HG02588 (cell line): ENCODE results near the gene SNU13.
"Not testable (repeated sequence)": the region's sequence is repeated elsewhere in the genome, so short reads cannot be mapped to it uniquely, and the experiment has no call there.

Experiments used
- ATAC-seq: cut with Tn5 transposase; IDR thresholded peaks from one replicate; pipeline ENCODE4 v1.9.1; 2021; ENCODE audit warnings: mild to moderate bottlenecking, moderate library complexity; ENCODE audit not compliant: unreplicated experiment

Gene SNU13

GRCh38 chr22:41688365-41689211, at the start of gene SNU13:
Gene SNU13 (minus strand): TSS chr22:41688867. CDS start chr22:41688796, 71 bp downstream.
- peak; percentile 73 for ATAC-seq

GRCh38 chr22:41733241-41733640, 44.6 kb upstream of the SNU13 start:
- not testable (repeated sequence) for ATAC-seq

GRCh38 chr22:41732096-41732772, 43.6 kb upstream of the SNU13 start:
- ATAC-seq: no peak

- no peak for ATAC-seq
These were observed 42.9 kb upstream of the SNU13 start for GRCh38 chr22:41731609-41732008.

- no peak for ATAC-seq
These were observed 36.9 kb upstream of the SNU13 start for GRCh38 chr22:41725510-41726110.

- ATAC-seq: no peak
These were observed 33.8 kb upstream of the SNU13 start for GRCh38 chr22:41722496-41722895.

- ATAC-seq: no peak
These were observed 24.3 kb upstream of the SNU13 start for GRCh38 chr22:41713004-41713403.

- no peak for ATAC-seq
These were observed 20.7 kb upstream of the SNU13 start for GRCh38 chr22:41709341-41709740.

- no peak for ATAC-seq
These were observed 14.1 kb upstream of the SNU13 start for GRCh38 chr22:41702763-41703162.

GRCh38 chr22:41700108-41700364, 11.4 kb upstream of the SNU13 start:
- no peak for ATAC-seq

- ATAC-seq: no peak
These were observed 10.8 kb upstream of the SNU13 start, which contains the start of gene MEI1 for GRCh38 chr22:41699264-41700107. Gene MEI1 (plus strand): TSS chr22:41699503. CDS start chr22:41699539, 36 bp downstream.

- no peak for ATAC-seq
These were observed 8.6 kb upstream of the SNU13 start for GRCh38 chr22:41697126-41697775.

GRCh38 chr22:41696703-41697102, 8.0 kb upstream of the SNU13 start:
- no peak for ATAC-seq

- no peak for ATAC-seq
These were observed 6.5 kb upstream of the SNU13 start for GRCh38 chr22:41695211-41695610.

GRCh38 chr22:41690476-41690875, 1.8 kb upstream of the SNU13 start:
- ATAC-seq: no peak

GRCh38 chr22:41687901-41688364, 734 bp downstream of the SNU13 start:
- no peak for ATAC-seq

- ATAC-seq: not testable (repeated sequence)
These were observed 1.8 kb downstream of the SNU13 start for GRCh38 chr22:41686890-41687289.

- no peak for ATAC-seq
These were observed 4.5 kb downstream of the SNU13 start for GRCh38 chr22:41684194-41684593.

GRCh38 chr22:41683616-41684015, 5.1 kb downstream of the SNU13 start:
- no peak for ATAC-seq

- no peak for ATAC-seq
These were observed 5.6 kb downstream of the SNU13 start for GRCh38 chr22:41683052-41683451.
